HepG2 (cell line): ENCODE data around the gene KIAA0930.

Experiments used
- NFYB ChIP-seq: sonication (generic); formaldehyde crosslinking; IDR thresholded peaks from 2 replicates; pipeline ENCODE4 v1.4.0; 2020; ENCODE audit warnings: missing genetic modification reagents
- NR2C2 ChIP-seq: sonication (generic); formaldehyde crosslinking; IDR thresholded peaks from 2 replicates; pipeline ENCODE4 v1.4.0; 2020; ENCODE audit warnings: missing genetic modification reagents, mild to moderate bottlenecking, moderate library complexity, borderline replicate concordance
- ZKSCAN1 ChIP-seq: fragments of 150-350 bp; IDR thresholded peaks from 2 replicates; pipeline ENCODE4 v1.6.1; 2014; ENCODE audit warnings: low read length
- ZNF343 ChIP-seq: sonication (generic); formaldehyde crosslinking; IDR thresholded peaks from 2 replicates; pipeline ENCODE4 v1.4.0; 2020; ENCODE audit warnings: mild to moderate bottlenecking, missing genetic modification reagents

GRCh38 chr22:45276507-45277105 is 35.9 kb upstream of the KIAA0930 start:
- TF ChIP-seq NR2C2 (CRISPR knock-in tag) (no peak), NFYB (no peak), ZNF343 (CRISPR knock-in tag) (no peak), ZKSCAN1 (no peak)
